Measurements from ENCODE around the gene CNIH1.
"Not testable (repeated sequence)": the region's sequence is repeated elsewhere in the genome, so short reads cannot be mapped to it uniquely, and the experiment has no call there.

Gene CNIH1

DNA sequence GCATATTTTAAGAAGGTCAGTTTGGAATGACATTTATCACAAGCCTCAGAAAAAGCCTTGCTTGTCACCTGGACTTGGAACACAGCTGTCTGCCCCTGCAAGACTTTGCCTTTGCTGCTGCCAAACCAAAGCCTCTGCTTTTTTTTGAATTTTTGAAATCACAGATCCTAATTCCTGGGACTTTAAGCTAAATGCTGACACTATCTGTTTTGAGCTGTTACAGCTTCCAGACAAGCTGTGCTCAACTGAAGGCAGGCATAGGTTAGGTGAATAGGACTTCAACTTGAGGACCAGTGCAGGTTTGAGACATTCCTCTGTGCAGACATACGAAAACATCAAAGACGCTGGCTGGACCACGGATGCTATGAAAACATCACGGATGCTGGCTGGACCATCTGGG is 55.6 kb downstream of the CNIH1 start:
- no peak overlapping the region for H3K27ac ChIP-seq (ENCODE audit: low read depth, low read length)
- H3K9ac ChIP-seq (ENCODE audit: low read length), result no peak overlapping the region
- no peaks in the 10 kb centered on the region for H3K27me3 ChIP-seq (ENCODE audit: control insufficient read depth, insufficient read depth, low read length)
- no peaks in the 10 kb centered on the region for H3K36me3 ChIP-seq (ENCODE audit: control insufficient read depth, insufficient read depth, low read length)
- H3K4me3 ChIP-seq (ENCODE audit: low read length), result no peak overlapping the region
- H3K4me1 ChIP-seq (ENCODE audit: control insufficient read depth, insufficient read depth, low read length), result no peaks in the 10 kb centered on the region

DNA sequence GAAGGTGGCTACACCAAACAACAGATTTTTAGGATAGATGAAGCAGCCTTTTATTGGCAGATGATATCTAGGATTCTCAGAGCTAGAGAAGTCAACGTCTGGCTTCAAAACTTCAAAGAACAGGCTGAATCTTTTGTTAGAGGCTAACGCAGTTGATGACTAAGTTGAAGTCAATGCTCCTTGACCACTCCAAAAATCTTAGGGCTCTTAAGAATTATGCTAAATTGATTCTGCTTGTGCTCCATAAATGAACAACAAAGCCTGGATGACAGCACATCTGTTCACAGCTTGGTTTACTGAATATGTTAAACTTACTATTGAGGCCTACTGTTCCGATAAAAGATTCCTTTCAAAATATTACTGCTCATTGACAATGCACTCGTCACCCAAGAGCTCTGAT is 57.3 kb downstream of the CNIH1 start:
- Histone ChIP-seq H3K27me3 (ENCODE audit: control insufficient read depth, insufficient read depth, low read length) (no peaks in the 10 kb centered on the region), H3K4me1 (ENCODE audit: control insufficient read depth, insufficient read depth, low read length) (no peaks in the 10 kb centered on the region), H3K9ac (ENCODE audit: low read length) (no peak overlapping the region), H3K36me3 (ENCODE audit: control insufficient read depth, insufficient read depth, low read length) (no peaks in the 10 kb centered on the region), H3K27ac (ENCODE audit: low read depth, low read length) (no peak overlapping the region), H3K4me3 (ENCODE audit: low read length) (no peak overlapping the region)

DNA sequence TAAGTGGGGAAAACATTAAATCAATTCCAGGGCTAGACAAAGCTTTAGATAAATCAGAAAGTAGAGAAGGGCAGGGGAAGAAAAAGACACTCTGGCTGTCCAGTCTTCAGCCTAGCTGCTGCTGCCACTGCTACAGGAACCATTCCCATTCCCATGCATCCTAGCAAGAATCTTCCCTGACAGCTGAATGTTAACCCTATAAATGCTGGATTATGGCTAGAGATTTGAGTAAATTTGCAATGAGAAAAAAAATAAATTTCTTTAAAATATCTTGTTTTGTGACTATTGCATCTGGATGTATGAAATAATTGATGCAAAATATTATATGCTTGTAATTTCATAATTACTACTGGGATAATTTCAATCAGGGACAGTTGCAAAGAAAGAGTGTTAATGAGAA is 59.4 kb downstream of the CNIH1 start:
- Histone ChIP-seq H3K9ac (ENCODE audit: low read length) (no peak overlapping the region), H3K4me1 (ENCODE audit: control insufficient read depth, insufficient read depth, low read length) (no peaks in the 10 kb centered on the region), H3K27ac (ENCODE audit: low read depth, low read length) (no peak overlapping the region), H3K36me3 (ENCODE audit: control insufficient read depth, insufficient read depth, low read length) (no peaks in the 10 kb centered on the region), H3K4me3 (ENCODE audit: low read length) (no peak overlapping the region), H3K27me3 (ENCODE audit: control insufficient read depth, insufficient read depth, low read length) (no peaks in the 10 kb centered on the region)

DNA sequence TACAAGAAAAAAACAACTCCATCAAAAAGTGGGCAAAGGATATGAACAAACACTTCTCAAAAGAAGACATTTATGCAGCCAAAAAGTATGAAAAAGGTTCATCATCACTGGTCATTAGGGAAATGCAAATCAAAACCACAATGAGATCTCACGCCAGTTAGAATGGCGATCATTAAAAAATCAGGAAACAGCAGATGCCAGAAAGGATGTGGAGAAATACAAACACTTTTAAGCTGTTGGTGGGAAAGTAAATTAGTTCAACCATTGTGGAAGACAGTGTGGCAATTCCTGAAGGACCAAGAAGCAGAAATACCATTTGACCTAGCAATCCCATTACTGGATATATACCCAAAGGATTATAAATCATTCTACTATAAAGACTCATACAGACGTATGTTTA is 60.6 kb downstream of the CNIH1 start:
- H3K4me1 ChIP-seq (ENCODE audit: control insufficient read depth, insufficient read depth, low read length); H3K9ac ChIP-seq (ENCODE audit: low read length); H3K4me3 ChIP-seq (ENCODE audit: low read length); H3K36me3 ChIP-seq (ENCODE audit: control insufficient read depth, insufficient read depth, low read length); H3K27me3 ChIP-seq (ENCODE audit: control insufficient read depth, insufficient read depth, low read length); H3K27ac ChIP-seq (ENCODE audit: low read depth, low read length): not testable (repeated sequence)

DNA sequence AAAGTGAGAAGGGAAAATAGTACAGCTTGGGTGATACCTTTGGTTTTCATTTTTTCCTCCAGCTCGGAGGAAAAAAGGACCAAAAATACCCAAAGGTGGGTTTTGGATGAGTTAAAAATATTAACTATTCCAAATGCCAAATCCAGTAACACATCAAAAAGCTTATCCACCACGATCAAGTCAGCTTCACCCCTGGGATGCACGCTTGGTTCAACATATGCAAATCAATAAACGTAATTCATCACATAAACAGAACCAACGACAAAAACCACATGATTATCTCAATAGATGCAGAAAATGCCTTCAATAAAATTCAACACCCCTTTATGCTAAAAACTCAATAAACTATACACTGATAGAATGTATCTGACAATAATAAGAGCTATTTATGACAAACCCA is 62.3 kb downstream of the CNIH1 start:
- H3K4me3 ChIP-seq (ENCODE audit: low read length); H3K4me1 ChIP-seq (ENCODE audit: control insufficient read depth, insufficient read depth, low read length); H3K36me3 ChIP-seq (ENCODE audit: control insufficient read depth, insufficient read depth, low read length); H3K27ac ChIP-seq (ENCODE audit: low read depth, low read length); H3K9ac ChIP-seq (ENCODE audit: low read length); H3K27me3 ChIP-seq (ENCODE audit: control insufficient read depth, insufficient read depth, low read length): not testable (repeated sequence)

DNA sequence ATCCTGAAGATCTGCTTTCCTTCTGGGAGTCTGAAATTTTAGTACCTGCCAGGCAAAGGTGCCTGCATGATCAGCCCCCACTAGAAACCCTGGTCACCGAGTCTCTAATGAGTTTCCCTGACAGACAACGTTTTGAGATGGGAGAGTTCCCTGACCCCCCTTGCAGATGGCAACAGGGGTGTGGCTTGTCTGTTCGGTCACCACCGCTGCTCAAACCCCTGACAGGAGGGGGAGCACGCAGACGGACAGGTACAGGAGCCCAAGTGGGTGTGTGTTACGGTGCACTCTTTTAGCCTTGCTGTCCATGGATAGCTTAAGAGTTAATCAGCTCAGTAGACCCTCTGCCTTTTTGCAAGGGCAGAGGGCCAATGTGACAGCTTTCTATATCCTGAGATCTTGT is 63.7 kb downstream of the CNIH1 start:
- no peaks in the 10 kb centered on the region for H3K4me1 ChIP-seq (ENCODE audit: control insufficient read depth, insufficient read depth, low read length)
- no peak overlapping the region for H3K27ac ChIP-seq (ENCODE audit: low read depth, low read length)
- H3K9ac ChIP-seq (ENCODE audit: low read length), result no peak overlapping the region
- no peaks in the 10 kb centered on the region for H3K27me3 ChIP-seq (ENCODE audit: control insufficient read depth, insufficient read depth, low read length)
- no peak overlapping the region for H3K4me3 ChIP-seq (ENCODE audit: low read length)
- H3K36me3 ChIP-seq (ENCODE audit: control insufficient read depth, insufficient read depth, low read length), result no peaks in the 10 kb centered on the region

DNA sequence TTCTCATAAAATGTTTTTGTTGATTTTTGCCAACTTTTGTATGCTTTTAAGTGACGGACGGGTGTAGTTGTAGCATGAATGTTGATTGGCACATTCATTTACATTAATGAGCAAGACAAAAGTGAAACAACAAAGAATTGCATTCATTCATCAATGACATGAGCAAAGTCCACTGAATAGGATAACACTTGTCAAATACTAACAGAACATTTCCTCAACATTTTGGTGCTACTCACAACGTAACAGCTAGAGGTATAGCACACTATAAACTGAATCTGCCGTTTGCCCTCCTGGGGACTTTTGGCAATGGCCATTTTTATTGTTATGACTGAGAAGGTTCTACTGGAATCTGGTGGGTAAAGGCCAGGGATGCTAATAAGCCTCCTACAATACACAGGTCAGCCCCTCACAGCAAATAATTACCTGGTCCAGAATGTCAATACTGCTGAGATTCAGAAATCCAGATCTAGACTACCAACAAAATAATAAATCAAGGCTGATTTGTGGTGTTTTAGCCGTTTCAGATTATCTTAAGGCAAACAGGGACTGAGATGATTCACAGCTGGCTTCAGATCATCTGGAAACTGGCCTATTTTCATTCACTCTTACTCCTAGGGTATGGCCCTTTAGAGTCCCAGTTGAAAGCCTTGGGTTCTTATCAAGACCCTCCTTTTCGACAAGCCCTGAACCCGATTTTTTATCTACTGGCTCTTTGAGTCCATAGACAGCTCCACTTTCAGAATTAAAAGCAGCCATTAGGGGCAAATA is 66.9 kb downstream of the CNIH1 start:
- Histone ChIP-seq H3K27me3 (ENCODE audit: control insufficient read depth, insufficient read depth, low read length) (no peaks in the 10 kb centered on the region), H3K4me3 (ENCODE audit: low read length) (no peak overlapping the region), H3K27ac (ENCODE audit: low read depth, low read length) (no peak overlapping the region), H3K9ac (ENCODE audit: low read length) (no peak overlapping the region), H3K36me3 (ENCODE audit: control insufficient read depth, insufficient read depth, low read length) (no peaks in the 10 kb centered on the region), H3K4me1 (ENCODE audit: control insufficient read depth, insufficient read depth, low read length) (no peaks in the 10 kb centered on the region)

All from rectal smooth muscle tissue (tissue), 1 donor.